Neural progenitor cell (in vitro differentiated cells): ENCODE results near the gene AP2A2. TPM values are rescaled to one million over a fixed set of nuclear protein-coding genes. Genes with fewer than 3 reads are reported as not detected.

Source experiments
- DNase-seq: peaks from one replicate; pipeline ENCODE4 v3.0.0-alpha.2; 2016; ENCODE audit warnings: low spot score
- H2AFZ ChIP-seq: fragments of 200-600 bp; sonication (generic); replicated peaks from 2 replicates; pipeline ENCODE4 v1.6.1; 2016; ENCODE audit warnings: antibody characterized with exemption
- H3F3A ChIP-seq: fragments of 200-600 bp; sonication (generic); 2 replicates; pipeline ENCODE4 v1.6.1; 2016; ENCODE audit warnings: antibody characterized with exemption, low read depth
- H3K27ac ChIP-seq: fragments of 200-600 bp; sonication (generic); 2 replicates; pipeline ENCODE4 v1.5.1; 2016; ENCODE audit warnings: mild to moderate bottlenecking
- H3K27me3 ChIP-seq: fragments of 200-600 bp; sonication (generic); 2 replicates; pipeline ENCODE4 v1.6.1; 2016; ENCODE audit warnings: mild to moderate bottlenecking, moderate library complexity
- H3K36me3 ChIP-seq: fragments of 200-600 bp; sonication (generic); 2 replicates; pipeline ENCODE4 v1.5.1; 2016
- H3K4me1 ChIP-seq: fragments of 200-600 bp; sonication (generic); 2 replicates; pipeline ENCODE4 v1.6.1; 2016; ENCODE audit warnings: mixed run types
- H3K4me2 ChIP-seq: fragments of 200-600 bp; sonication (generic); 2 replicates; pipeline ENCODE4 v1.6.1; 2016
- H3K4me3 ChIP-seq: fragments of 200-600 bp; sonication (generic); 2 replicates; pipeline ENCODE4 v1.5.1; 2016
- H3K79me2 ChIP-seq: fragments of 200-600 bp; sonication (generic); 2 replicates; pipeline ENCODE4 v1.6.1; 2016; ENCODE audit warnings: low read depth
- H3K9ac ChIP-seq: fragments of 200-600 bp; sonication (generic); 2 replicates; pipeline ENCODE4 v1.6.1; 2016
- H3K9me3 ChIP-seq: fragments of 200-600 bp; sonication (generic); 2 replicates; pipeline ENCODE4 v1.5.1; 2016; ENCODE audit warnings: low read depth
- H4K20me1 ChIP-seq: fragments of 200-600 bp; sonication (generic); 2 replicates; pipeline ENCODE4 v1.6.1; 2016; ENCODE audit warnings: low read depth
- H3K27ac Mint-ChIP-seq: 3 replicates; pipeline ENCODE4 v1.8.0; 2021; ENCODE audit warnings: mixed read lengths
- H3K27me3 Mint-ChIP-seq: 2 replicates; pipeline ENCODE4 v1.8.0; 2022; ENCODE audit warnings: low read depth, mild to moderate bottlenecking, inconsistent platforms, moderate library complexity, mixed read lengths; ENCODE audit not compliant: insufficient read depth
- H3K36me3 Mint-ChIP-seq: 3 replicates; pipeline ENCODE4 v1.8.0; 2021; ENCODE audit warnings: mixed read lengths
- H3K4me1 Mint-ChIP-seq: 3 replicates; pipeline ENCODE4 v1.8.0; 2021; ENCODE audit warnings: mixed read lengths
- H3K4me3 Mint-ChIP-seq: 3 replicates; pipeline ENCODE4 v1.8.0; 2021; ENCODE audit warnings: mild to moderate bottlenecking, moderate library complexity, mixed read lengths
- H3K9me3 Mint-ChIP-seq: 3 replicates; pipeline ENCODE4 v1.8.0; 2020; ENCODE audit warnings: mixed read lengths
- EZH2 ChIP-seq: fragments of 200-600 bp; sonication (generic); IDR thresholded peaks from 2 replicates; pipeline ENCODE4 v1.6.1; 2017; ENCODE audit warnings: antibody characterized with exemption, mild to moderate bottlenecking, moderate library complexity
- EZH2phosphoT487 ChIP-seq: fragments of 200-600 bp; sonication (generic); IDR thresholded peaks from 2 replicates; pipeline ENCODE4 v1.6.1; 2017; ENCODE audit warnings: antibody characterized with exemption
- total RNA-seq: library from RNA; depleted of rRNA; stranded (reverse); fragments of >200 nt; gene quantifications from 2 replicates; pipeline ENCODE4 v1.2.3, GENCODE V29; 2015; ENCODE audit warnings: low replicate concordance
- TF ChIP-seq, protein P1 (sequence below): fragments of 200-600 bp; sonication (generic); IDR thresholded peaks from 2 replicates; pipeline ENCODE4 v1.5.1; 2017; ENCODE audit warnings: antibody characterized with exemption, mild to moderate bottlenecking

The AP2A2 gene
- total RNA-seq, 1 donor from 2014 or later = 67.5 TPM

DNA sequence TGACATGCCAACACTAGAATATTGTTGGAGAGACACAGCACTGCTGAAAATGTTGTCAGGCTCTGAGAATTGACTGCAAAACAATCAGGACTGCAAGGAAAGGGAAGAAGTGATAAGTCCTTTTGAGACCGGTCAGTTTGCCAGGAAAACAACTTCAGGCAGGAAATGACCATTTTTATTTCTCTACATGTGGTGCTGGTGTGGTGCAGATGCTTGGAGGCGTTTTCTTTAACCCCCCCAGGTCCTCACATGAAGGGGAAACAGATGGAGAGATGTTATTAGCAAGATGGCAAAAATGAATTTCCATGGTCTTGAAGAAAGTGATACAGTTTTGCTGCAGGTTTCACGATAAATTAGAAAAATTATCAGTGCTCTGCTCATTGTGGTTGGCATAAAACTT lies 5.7 kb downstream of the AP2A2 start:
- H3K4me3 Mint-ChIP-seq = no peak overlapping the region
- peaks cover 7% of the 10 kb centered on the region for H3K36me3 Mint-ChIP-seq
- no peak overlapping the region for H3K27ac Mint-ChIP-seq
- peaks cover 92% of the 10 kb centered on the region for H4K20me1 ChIP-seq
- no peaks in the 10 kb centered on the region for H3K36me3 ChIP-seq
- H3K4me1 ChIP-seq = peaks cover 17% of the 10 kb centered on the region
- no peak for DNase-seq
- H3K27ac ChIP-seq = no peak overlapping the region
- H3K4me1 Mint-ChIP-seq = peaks cover 36% of the 10 kb centered on the region
- peaks cover 99% of the 10 kb centered on the region for H3K79me2 ChIP-seq
- H3K9ac ChIP-seq = no peak overlapping the region
- no peaks in the 10 kb centered on the region for H3K27me3 ChIP-seq
- H3F3A ChIP-seq = peaks cover 33% of the 10 kb centered on the region
- peaks cover 9% of the 10 kb centered on the region for H3K27me3 Mint-ChIP-seq
- H3K9me3 ChIP-seq = no peaks in the 10 kb centered on the region
- no peaks in the 10 kb centered on the region for H3K9me3 Mint-ChIP-seq
- H3K4me3 ChIP-seq = no peak overlapping the region
- no peak overlapping the region for H2AFZ ChIP-seq
- H3K4me2 ChIP-seq = no peak overlapping the region
- no peak for TF ChIP-seq EZH2
- TF ChIP-seq EZH2phosphoT487 = no peak
- TF ChIP-seq, protein P1, sequence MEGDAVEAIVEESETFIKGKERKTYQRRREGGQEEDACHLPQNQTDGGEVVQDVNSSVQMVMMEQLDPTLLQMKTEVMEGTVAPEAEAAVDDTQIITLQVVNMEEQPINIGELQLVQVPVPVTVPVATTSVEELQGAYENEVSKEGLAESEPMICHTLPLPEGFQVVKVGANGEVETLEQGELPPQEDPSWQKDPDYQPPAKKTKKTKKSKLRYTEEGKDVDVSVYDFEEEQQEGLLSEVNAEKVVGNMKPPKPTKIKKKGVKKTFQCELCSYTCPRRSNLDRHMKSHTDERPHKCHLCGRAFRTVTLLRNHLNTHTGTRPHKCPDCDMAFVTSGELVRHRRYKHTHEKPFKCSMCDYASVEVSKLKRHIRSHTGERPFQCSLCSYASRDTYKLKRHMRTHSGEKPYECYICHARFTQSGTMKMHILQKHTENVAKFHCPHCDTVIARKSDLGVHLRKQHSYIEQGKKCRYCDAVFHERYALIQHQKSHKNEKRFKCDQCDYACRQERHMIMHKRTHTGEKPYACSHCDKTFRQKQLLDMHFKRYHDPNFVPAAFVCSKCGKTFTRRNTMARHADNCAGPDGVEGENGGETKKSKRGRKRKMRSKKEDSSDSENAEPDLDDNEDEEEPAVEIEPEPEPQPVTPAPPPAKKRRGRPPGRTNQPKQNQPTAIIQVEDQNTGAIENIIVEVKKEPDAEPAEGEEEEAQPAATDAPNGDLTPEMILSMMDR = no peak

DNA sequence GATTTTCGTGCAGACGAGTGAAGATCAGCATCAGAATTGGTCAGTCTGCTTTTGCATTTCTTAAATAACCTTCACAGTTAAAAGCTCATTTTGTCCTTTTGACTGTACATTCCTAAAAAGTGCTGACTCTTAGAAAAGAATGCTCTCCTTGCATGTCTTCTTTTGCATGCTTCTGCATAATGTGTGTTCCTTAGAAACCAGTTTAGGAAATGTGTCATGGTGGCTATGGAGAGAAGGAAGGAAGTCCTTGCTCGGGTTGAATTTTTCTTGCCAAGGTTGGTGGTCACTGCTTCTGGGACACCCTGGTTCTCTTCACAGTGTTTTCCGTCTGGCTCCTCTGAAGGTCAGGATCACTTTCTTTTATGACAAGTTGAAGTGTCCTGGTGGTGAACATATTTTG lies 6.8 kb downstream of the AP2A2 start:
- Histone ChIP-seq H4K20me1 (peaks cover 91% of the 10 kb centered on the region), H3K4me3 (no peak overlapping the region), H3K9ac (no peak overlapping the region), H3K36me3 (no peaks in the 10 kb centered on the region), H3K4me1 (peaks cover 17% of the 10 kb centered on the region), H2AFZ (no peak overlapping the region), H3K9me3 (no peaks in the 10 kb centered on the region), H3K27me3 (no peaks in the 10 kb centered on the region), H3F3A (peaks cover 33% of the 10 kb centered on the region), H3K79me2 (peaks cover 99% of the 10 kb centered on the region), H3K27ac (no peak overlapping the region), H3K4me2 (no peak overlapping the region)
- TF ChIP-seq EZH2phosphoT487 = no peak
- no peak for TF ChIP-seq EZH2
- TF ChIP-seq, protein P1 = no peak
- H3K27me3 Mint-ChIP-seq = peaks cover 9% of the 10 kb centered on the region
- DNase-seq = no peak
- no peak overlapping the region for H3K27ac Mint-ChIP-seq
- peaks cover 27% of the 10 kb centered on the region for H3K4me1 Mint-ChIP-seq
- peaks cover 7% of the 10 kb centered on the region for H3K36me3 Mint-ChIP-seq
- peaks cover 2% of the 10 kb centered on the region for H3K9me3 Mint-ChIP-seq
- H3K4me3 Mint-ChIP-seq = no peak overlapping the region

DNA sequence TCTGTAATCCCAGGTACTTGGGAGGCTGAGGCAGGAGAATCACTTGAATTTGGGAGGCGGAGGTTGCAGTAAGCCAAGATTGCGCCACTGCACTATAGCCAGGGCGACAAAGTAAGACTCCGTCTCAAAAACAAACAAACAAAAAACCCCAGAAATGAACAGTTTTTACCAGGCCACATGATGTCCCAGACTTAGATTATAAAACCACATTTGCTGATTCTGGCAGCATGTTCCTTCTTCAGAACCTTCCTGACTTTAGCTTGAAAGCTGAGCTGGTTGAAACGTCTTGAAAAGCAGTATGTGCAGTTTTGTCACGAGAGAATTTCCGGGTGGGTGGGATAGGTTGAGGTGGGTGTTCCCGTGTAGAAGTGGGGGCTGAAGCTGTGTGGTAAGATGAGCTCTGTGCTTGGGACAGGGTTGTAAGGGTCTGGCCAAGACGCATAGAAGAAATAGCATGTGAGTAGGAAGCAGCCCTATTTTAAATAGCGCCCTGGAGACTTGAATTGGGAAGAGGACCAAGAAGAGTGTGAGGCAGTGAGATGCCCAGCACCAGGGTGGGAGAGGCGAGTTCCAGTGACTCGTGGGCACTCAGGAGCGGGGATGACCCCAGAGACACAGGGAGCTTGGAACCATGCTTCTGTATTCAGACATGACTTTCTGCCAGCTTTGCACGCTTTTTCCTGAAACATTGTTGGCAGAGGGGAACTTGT lies 7.6 kb downstream of the AP2A2 start:
- Histone ChIP-seq H3K27me3 (no peaks in the 10 kb centered on the region), H3F3A (peaks cover 33% of the 10 kb centered on the region), H3K79me2 (peaks cover 99% of the 10 kb centered on the region), H3K4me1 (peaks cover 17% of the 10 kb centered on the region), H3K36me3 (no peaks in the 10 kb centered on the region), H3K27ac (no peak overlapping the region), H3K9ac (no peak overlapping the region), H3K4me2 (peak overlapping the region; percentile 36), H3K9me3 (no peaks in the 10 kb centered on the region), H4K20me1 (peaks cover 90% of the 10 kb centered on the region), H2AFZ (no peak overlapping the region), H3K4me3 (no peak overlapping the region)
- TF ChIP-seq EZH2 = no peak
- TF ChIP-seq EZH2phosphoT487 = no peak
- no peak for DNase-seq
- peaks cover 2% of the 10 kb centered on the region for H3K9me3 Mint-ChIP-seq
- H3K4me1 Mint-ChIP-seq = peaks cover 32% of the 10 kb centered on the region
- H3K27me3 Mint-ChIP-seq = peaks cover 7% of the 10 kb centered on the region
- peaks cover 11% of the 10 kb centered on the region for H3K36me3 Mint-ChIP-seq
- H3K27ac Mint-ChIP-seq = peak overlapping the region; percentile 48
- H3K4me3 Mint-ChIP-seq = no peak overlapping the region

DNA sequence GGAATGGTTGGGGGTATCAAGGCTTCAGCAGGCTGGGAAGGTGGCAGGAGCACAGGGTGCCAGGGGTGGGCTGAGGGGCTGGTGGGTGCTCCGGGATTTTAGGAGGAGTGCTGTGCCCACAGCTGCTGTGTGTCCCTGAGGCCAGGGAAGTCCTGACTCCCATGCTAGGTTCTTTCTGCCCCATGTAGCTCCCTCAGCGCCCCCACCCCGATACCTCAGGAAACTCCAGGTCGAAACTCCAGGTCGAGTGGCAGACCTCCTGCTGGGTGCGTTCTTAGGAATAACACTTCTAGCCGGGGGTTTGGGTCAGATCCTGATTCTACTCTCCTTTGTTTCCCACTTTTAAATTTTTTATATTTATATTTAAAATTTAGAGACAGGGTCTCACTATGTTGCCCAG lies 8.3 kb downstream of the AP2A2 start:
- Histone ChIP-seq H3K4me1 (peaks cover 17% of the 10 kb centered on the region), H3K27ac (peak overlapping the region; percentile 53), H4K20me1 (peaks cover 90% of the 10 kb centered on the region), H2AFZ (no peak overlapping the region), H3K4me2 (peak overlapping the region; percentile 69), H3K27me3 (no peaks in the 10 kb centered on the region), H3K36me3 (no peaks in the 10 kb centered on the region), H3K9ac (no peak overlapping the region), H3K79me2 (peaks cover 99% of the 10 kb centered on the region), H3K9me3 (no peaks in the 10 kb centered on the region), H3F3A (peaks cover 33% of the 10 kb centered on the region), H3K4me3 (no peak overlapping the region)
- Mint-ChIP-seq H3K4me1 (peaks cover 27% of the 10 kb centered on the region), H3K4me3 (no peak overlapping the region), H3K36me3 (peaks cover 8% of the 10 kb centered on the region), H3K27ac (peak overlapping the region; percentile 48), H3K9me3 (peaks cover 2% of the 10 kb centered on the region), H3K27me3 (peaks cover 7% of the 10 kb centered on the region)
- DNase-seq = peak; percentile 18
- TF ChIP-seq EZH2 = no peak
- no peak for TF ChIP-seq EZH2phosphoT487
- TF ChIP-seq, protein P1 = no peak
